ENCODE data around the gene OR1J2. TPM values are rescaled to one million over a fixed set of nuclear protein-coding genes. Genes with fewer than 3 reads are reported as not detected.

Gene OR1J2
- total RNA-seq, 1 experiment from 2014 or later: not detected

DNA sequence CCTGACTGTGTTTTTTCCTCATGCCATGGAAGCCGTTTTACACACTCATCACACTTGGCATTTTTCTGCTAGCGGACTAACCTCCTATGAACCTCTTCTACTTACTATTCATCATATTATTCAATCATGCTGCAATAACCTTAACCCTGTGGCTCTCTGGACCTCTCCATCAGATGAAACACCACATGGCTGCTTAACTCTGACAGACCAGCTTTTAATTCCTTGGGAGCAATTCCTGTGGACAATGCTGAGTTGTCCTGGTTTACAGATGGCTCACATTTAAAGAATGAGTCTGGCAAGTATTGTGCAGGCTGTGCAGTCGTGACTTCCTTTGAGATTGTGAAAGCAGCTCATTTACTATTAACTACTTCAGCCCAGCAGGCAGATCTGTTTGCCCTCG, 41.9 kb upstream of the OR1J2 start:
- DNase-seq (ENCODE audit: low spot score) (no peak), ATAC-seq (no peak)
- H3K36me3 Mint-ChIP-seq: peaks cover 11% of the 10 kb centered on the region
- H3K9me3 Mint-ChIP-seq: peaks cover 47% of the 10 kb centered on the region
- no peak overlapping the region for H3K4me3 Mint-ChIP-seq
- H3K4me1 Mint-ChIP-seq: peaks cover 2% of the 10 kb centered on the region; the same call in 1 of the 2 replicates
- CTCF ChIA-PET: no interaction called here
- POLR2A ChIA-PET: no interaction called here
- H3K27ac Mint-ChIP-seq: no peak overlapping the region
- peaks cover 48% of the 10 kb centered on the region for H3K27me3 Mint-ChIP-seq (ENCODE audit: low read depth)
- TF ChIP-seq JUN (CRISPR knock-in tag; IDR thresholded peaks at IDR 0.05) (no peak), ZNF232 (CRISPR knock-in tag; IDR thresholded peaks at IDR 0.05) (no peak), ZNF317 (CRISPR knock-in tag; IDR thresholded peaks at IDR 0.05; ENCODE audit: borderline replicate concordance, low read depth) (no peak), EMX1 (CRISPR knock-in tag; IDR thresholded peaks at IDR 0.05) (no peak), FOXP1 (CRISPR knock-in tag; IDR thresholded peaks at IDR 0.05; ENCODE audit: borderline replicate concordance) (no peak), ATF1 (CRISPR knock-in tag; IDR thresholded peaks at IDR 0.05) (no peak), TP53 (CRISPR knock-in tag; IDR thresholded peaks at IDR 0.05) (no peak), CREB1 (CRISPR knock-in tag; IDR thresholded peaks at IDR 0.05) (no peak), ZNF416 (CRISPR knock-in tag; IDR thresholded peaks at IDR 0.05) (no peak), NR1H2 (CRISPR knock-in tag; IDR thresholded peaks at IDR 0.05) (no peak), TEAD4 (CRISPR knock-in tag; IDR thresholded peaks at IDR 0.05) (no peak)

DNA sequence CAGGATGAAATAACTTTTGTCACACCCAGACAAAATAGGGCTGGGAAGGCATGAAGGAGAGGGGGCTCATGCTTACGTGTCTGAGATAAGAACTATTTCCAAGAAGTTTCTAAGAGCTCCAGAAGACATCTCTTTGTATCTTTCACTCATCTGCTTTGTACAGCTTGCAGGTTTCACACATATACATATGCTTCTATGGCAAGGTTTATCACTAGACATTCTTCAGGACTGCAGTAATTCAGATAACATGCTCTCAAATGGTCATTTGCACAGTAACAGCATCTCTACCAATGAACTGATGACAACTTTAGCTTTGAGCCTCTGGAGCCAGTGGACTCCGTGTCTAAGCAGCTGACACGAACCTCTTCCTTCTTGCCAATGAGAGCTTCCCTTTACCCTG, 36.0 kb upstream of the OR1J2 start:
- Mint-ChIP-seq H3K27ac (no peak overlapping the region), H3K27me3 (ENCODE audit: low read depth) (peaks cover 39% of the 10 kb centered on the region), H3K36me3 (peaks cover 26% of the 10 kb centered on the region), H3K4me3 (no peak overlapping the region), H3K4me1 (no peaks in the 10 kb centered on the region), H3K9me3 (peaks cover 89% of the 10 kb centered on the region)
- no peak for TF ChIP-seq NR1H2 (CRISPR knock-in tag; IDR thresholded peaks at IDR 0.05)
- TF ChIP-seq PRRX2 (CRISPR knock-in tag; IDR thresholded peaks at IDR 0.05): no peak
- TF ChIP-seq SOX15 (CRISPR knock-in tag; IDR thresholded peaks at IDR 0.05): no peak
- no peak for DNase-seq (ENCODE audit: low spot score)
- ChIA-PET POLR2A (no interaction called here), CTCF (no interaction called here)
- no peak for ATAC-seq

DNA sequence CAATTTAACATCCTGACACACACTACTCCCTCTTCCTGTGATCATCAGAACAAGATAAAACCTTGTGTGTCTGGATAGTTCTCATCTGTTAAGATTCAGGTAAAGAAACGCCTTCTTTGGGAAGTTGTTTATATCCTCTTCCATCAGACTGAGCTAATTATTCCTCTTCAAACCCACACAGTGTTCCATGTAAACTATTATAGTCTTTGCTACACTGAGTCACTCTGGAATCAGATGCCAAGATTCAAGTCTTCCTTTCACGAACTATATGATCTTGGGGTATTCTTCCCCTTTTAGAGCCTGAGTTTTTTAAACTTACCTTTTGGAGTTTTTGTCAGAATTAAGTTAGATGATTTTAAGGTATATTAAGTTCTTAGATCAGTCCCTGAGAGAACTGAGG, 34.9 kb upstream of the OR1J2 start:
- Mint-ChIP-seq H3K27me3 (ENCODE audit: low read depth) (peaks cover 36% of the 10 kb centered on the region), H3K36me3 (peaks cover 23% of the 10 kb centered on the region), H3K9me3 (peaks cover 90% of the 10 kb centered on the region), H3K4me1 (no peaks in the 10 kb centered on the region), H3K4me3 (no peak overlapping the region), H3K27ac (no peak overlapping the region)
- ChIA-PET POLR2A (no interaction called here), CTCF (no interaction called here)
- TF ChIP-seq, protein P1, sequence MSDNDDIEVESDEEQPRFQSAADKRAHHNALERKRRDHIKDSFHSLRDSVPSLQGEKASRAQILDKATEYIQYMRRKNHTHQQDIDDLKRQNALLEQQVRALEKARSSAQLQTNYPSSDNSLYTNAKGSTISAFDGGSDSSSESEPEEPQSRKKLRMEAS (CRISPR knock-in tag; IDR thresholded peaks at IDR 0.05): no peak
- TF ChIP-seq, protein P2, sequence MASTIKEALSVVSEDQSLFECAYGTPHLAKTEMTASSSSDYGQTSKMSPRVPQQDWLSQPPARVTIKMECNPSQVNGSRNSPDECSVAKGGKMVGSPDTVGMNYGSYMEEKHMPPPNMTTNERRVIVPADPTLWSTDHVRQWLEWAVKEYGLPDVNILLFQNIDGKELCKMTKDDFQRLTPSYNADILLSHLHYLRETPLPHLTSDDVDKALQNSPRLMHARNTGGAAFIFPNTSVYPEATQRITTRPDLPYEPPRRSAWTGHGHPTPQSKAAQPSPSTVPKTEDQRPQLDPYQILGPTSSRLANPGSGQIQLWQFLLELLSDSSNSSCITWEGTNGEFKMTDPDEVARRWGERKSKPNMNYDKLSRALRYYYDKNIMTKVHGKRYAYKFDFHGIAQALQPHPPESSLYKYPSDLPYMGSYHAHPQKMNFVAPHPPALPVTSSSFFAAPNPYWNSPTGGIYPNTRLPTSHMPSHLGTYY (CRISPR knock-in tag; IDR thresholded peaks at IDR 0.05): no peak
- TF ChIP-seq NR3C1 (CRISPR knock-in tag; conservative IDR thresholded peaks at IDR 0.05; ENCODE audit: low read depth) (no peak), ZNF121 (CRISPR knock-in tag; IDR thresholded peaks at IDR 0.05) (no peak), JUN (CRISPR knock-in tag; IDR thresholded peaks at IDR 0.05) (no peak), GABPB1 (CRISPR knock-in tag; IDR thresholded peaks at IDR 0.05) (no peak)
- TF ChIP-seq, protein P3, sequence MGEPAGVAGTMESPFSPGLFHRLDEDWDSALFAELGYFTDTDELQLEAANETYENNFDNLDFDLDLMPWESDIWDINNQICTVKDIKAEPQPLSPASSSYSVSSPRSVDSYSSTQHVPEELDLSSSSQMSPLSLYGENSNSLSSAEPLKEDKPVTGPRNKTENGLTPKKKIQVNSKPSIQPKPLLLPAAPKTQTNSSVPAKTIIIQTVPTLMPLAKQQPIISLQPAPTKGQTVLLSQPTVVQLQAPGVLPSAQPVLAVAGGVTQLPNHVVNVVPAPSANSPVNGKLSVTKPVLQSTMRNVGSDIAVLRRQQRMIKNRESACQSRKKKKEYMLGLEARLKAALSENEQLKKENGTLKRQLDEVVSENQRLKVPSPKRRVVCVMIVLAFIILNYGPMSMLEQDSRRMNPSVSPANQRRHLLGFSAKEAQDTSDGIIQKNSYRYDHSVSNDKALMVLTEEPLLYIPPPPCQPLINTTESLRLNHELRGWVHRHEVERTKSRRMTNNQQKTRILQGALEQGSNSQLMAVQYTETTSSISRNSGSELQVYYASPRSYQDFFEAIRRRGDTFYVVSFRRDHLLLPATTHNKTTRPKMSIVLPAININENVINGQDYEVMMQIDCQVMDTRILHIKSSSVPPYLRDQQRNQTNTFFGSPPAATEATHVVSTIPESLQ (CRISPR knock-in tag; IDR thresholded peaks at IDR 0.05): no peak
- TF ChIP-seq, protein P4, sequence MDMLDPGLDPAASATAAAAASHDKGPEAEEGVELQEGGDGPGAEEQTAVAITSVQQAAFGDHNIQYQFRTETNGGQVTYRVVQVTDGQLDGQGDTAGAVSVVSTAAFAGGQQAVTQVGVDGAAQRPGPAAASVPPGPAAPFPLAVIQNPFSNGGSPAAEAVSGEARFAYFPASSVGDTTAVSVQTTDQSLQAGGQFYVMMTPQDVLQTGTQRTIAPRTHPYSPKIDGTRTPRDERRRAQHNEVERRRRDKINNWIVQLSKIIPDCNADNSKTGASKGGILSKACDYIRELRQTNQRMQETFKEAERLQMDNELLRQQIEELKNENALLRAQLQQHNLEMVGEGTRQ (CRISPR knock-in tag; IDR thresholded peaks at IDR 0.05): no peak
- TF ChIP-seq, protein P5, sequence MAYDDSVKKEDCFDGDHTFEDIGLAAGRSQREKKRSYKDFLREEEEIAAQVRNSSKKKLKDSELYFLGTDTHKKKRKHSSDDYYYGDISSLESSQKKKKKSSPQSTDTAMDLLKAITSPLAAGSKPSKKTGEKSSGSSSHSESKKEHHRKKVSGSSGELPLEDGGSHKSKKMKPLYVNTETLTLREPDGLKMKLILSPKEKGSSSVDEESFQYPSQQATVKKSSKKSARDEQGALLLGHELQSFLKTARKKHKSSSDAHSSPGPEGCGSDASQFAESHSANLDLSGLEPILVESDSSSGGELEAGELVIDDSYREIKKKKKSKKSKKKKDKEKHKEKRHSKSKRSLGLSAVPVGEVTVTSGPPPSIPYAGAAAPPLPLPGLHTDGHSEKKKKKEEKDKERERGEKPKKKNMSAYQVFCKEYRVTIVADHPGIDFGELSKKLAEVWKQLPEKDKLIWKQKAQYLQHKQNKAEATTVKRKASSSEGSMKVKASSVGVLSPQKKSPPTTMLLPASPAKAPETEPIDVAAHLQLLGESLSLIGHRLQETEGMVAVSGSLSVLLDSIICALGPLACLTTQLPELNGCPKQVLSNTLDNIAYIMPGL (CRISPR knock-in tag; IDR thresholded peaks at IDR 0.05): no peak
- ATAC-seq (no peak), DNase-seq (ENCODE audit: low spot score) (no peak)

Measured in WTC11 (cell line).